Measurements from ENCODE around the gene IER5.

The IER5 gene

GRCh38 chr1:181136738-181137122, 48.2 kb downstream of the IER5 start:
- Histone ChIP-seq H3K36me3 (ENCODE audit: insufficient read depth, low read length) (no peaks in the 10 kb centered on the region), H3K27ac (ENCODE audit: low read depth, low read length) (no peak overlapping the region), H3K4me1 (ENCODE audit: insufficient read depth, low read length) (peaks cover 25% of the 10 kb centered on the region), H3K4me3 (ENCODE audit: low read length) (no peak overlapping the region), H3K9ac (ENCODE audit: low read depth, low read length) (no peak overlapping the region), H3K27me3 (ENCODE audit: insufficient read depth, low read length) (peaks cover 2% of the 10 kb centered on the region; the same call in 1 of the 2 replicates), H3K9me3 (ENCODE audit: insufficient read depth, low read depth, low read length) (no peaks in the 10 kb centered on the region)
- WGBS: 97% methylated on average over 8 of the region's 8 CpGs

GRCh38 chr1:181137217-181137743, 48.8 kb downstream of the IER5 start:
- H3K4me1 ChIP-seq (ENCODE audit: insufficient read depth, low read length): peaks cover 31% of the 10 kb centered on the region
- H3K36me3 ChIP-seq (ENCODE audit: insufficient read depth, low read length): no peaks in the 10 kb centered on the region
- peaks cover 6% of the 10 kb centered on the region; the same call in 1 of the 2 replicates for H3K27me3 ChIP-seq (ENCODE audit: insufficient read depth, low read length)
- no peak overlapping the region for H3K4me3 ChIP-seq (ENCODE audit: low read length)
- no peak overlapping the region for H3K27ac ChIP-seq (ENCODE audit: low read depth, low read length)
- no peak overlapping the region for H3K9ac ChIP-seq (ENCODE audit: low read depth, low read length)
- WGBS: 93% methylated on average over 12 of the region's 12 CpGs
- no peaks in the 10 kb centered on the region for H3K9me3 ChIP-seq (ENCODE audit: insufficient read depth, low read depth, low read length)

GRCh38 chr1:181139631-181140061, 51.1 kb downstream of the IER5 start:
- no peaks in the 10 kb centered on the region for H3K36me3 ChIP-seq (ENCODE audit: insufficient read depth, low read length)
- H3K27me3 ChIP-seq (ENCODE audit: insufficient read depth, low read length): peaks cover 9% of the 10 kb centered on the region
- no peaks in the 10 kb centered on the region for H3K9me3 ChIP-seq (ENCODE audit: insufficient read depth, low read depth, low read length)
- H3K27ac ChIP-seq (ENCODE audit: low read depth, low read length): no peak overlapping the region
- 77% methylated on average over 5 of the region's 5 CpGs for WGBS
- H3K4me1 ChIP-seq (ENCODE audit: insufficient read depth, low read length): peaks cover 21% of the 10 kb centered on the region
- H3K4me3 ChIP-seq (ENCODE audit: low read length): no peak overlapping the region
- H3K9ac ChIP-seq (ENCODE audit: low read depth, low read length): no peak overlapping the region

- Histone ChIP-seq H3K4me3 (ENCODE audit: low read length) (no peak overlapping the region), H3K4me1 (ENCODE audit: insufficient read depth, low read length) (peaks cover 13% of the 10 kb centered on the region; the same call in 1 of the 2 replicates), H3K36me3 (ENCODE audit: insufficient read depth, low read length) (no peaks in the 10 kb centered on the region), H3K9ac (ENCODE audit: low read depth, low read length) (no peak overlapping the region), H3K9me3 (ENCODE audit: insufficient read depth, low read depth, low read length) (no peaks in the 10 kb centered on the region), H3K27ac (ENCODE audit: low read depth, low read length) (no peak overlapping the region), H3K27me3 (ENCODE audit: insufficient read depth, low read length) (peaks cover 9% of the 10 kb centered on the region)
- WGBS: 90% methylated on average over 4 of the region's 4 CpGs
These were observed 51.9 kb downstream of the IER5 start for GRCh38 chr1:181140398-181140797.

GRCh38 chr1:181140891-181141290, 52.4 kb downstream of the IER5 start:
- no peaks in the 10 kb centered on the region; the same call in 1 of the 2 replicates for H3K9me3 ChIP-seq (ENCODE audit: insufficient read depth, low read depth, low read length)
- H3K27ac ChIP-seq (ENCODE audit: low read depth, low read length): no peak overlapping the region

GRCh38 chr1:181141431-181141910, 53.0 kb downstream of the IER5 start:
- no peaks in the 10 kb centered on the region for H3K36me3 ChIP-seq (ENCODE audit: insufficient read depth, low read length)
- peaks cover 9% of the 10 kb centered on the region for H3K27me3 ChIP-seq (ENCODE audit: insufficient read depth, low read length)
- 83% methylated on average over 5 of the region's 5 CpGs for WGBS
- no peak overlapping the region for H3K4me3 ChIP-seq (ENCODE audit: low read length)
- H3K9me3 ChIP-seq (ENCODE audit: insufficient read depth, low read depth, low read length): no peaks in the 10 kb centered on the region; the same call in 1 of the 2 replicates
- H3K9ac ChIP-seq (ENCODE audit: low read depth, low read length): no peak overlapping the region
- H3K4me1 ChIP-seq (ENCODE audit: insufficient read depth, low read length): peaks cover 6% of the 10 kb centered on the region; the same call in 1 of the 2 replicates
- H3K27ac ChIP-seq (ENCODE audit: low read depth, low read length): no peak overlapping the region

More at GRCh38 chr1:181140891-181141290, 52.4 kb downstream of the IER5 start:
- H3K36me3 ChIP-seq (ENCODE audit: insufficient read depth, low read length): no peaks in the 10 kb centered on the region
- H3K27me3 ChIP-seq (ENCODE audit: insufficient read depth, low read length): peaks cover 9% of the 10 kb centered on the region
- H3K4me3 ChIP-seq (ENCODE audit: low read length): no peak overlapping the region
- H3K9ac ChIP-seq (ENCODE audit: low read depth, low read length): no peak overlapping the region
- H3K4me1 ChIP-seq (ENCODE audit: insufficient read depth, low read length): peaks cover 9% of the 10 kb centered on the region; the same call in 1 of the 2 replicates
- 93% methylated on average over 3 of the region's 3 CpGs for WGBS

Measured in HUES64 (cell line).